Rectal smooth muscle tissue (tissue), 1 donor: ENCODE data around the gene CSNK1G1.
"Not testable (repeated sequence)": the region's sequence is repeated elsewhere in the genome, so short reads cannot be mapped to it uniquely, and the experiment has no call there.

Experiments used
- H3K27ac ChIP-seq: one replicate; pipeline ENCODE4 v1.7.0; 2013; ENCODE audit warnings: low read depth, low read length, inconsistent platforms
- H3K27me3 ChIP-seq: one replicate; pipeline ENCODE4 v1.7.0; 2013; ENCODE audit warnings: low read length; ENCODE audit not compliant: control insufficient read depth, insufficient read depth
- H3K36me3 ChIP-seq: one replicate; pipeline ENCODE4 v1.7.0; 2013; ENCODE audit warnings: low read length; ENCODE audit not compliant: control insufficient read depth, insufficient read depth
- H3K4me1 ChIP-seq: one replicate; pipeline ENCODE4 v1.7.0; 2013; ENCODE audit warnings: low read length; ENCODE audit not compliant: control insufficient read depth, insufficient read depth
- H3K4me3 ChIP-seq: one replicate; pipeline ENCODE4 v1.7.0; 2013; ENCODE audit warnings: low read length
- H3K9ac ChIP-seq: one replicate; pipeline ENCODE4 v1.7.0; 2013; ENCODE audit warnings: low read length

CSNK1G1 gene

DNA sequence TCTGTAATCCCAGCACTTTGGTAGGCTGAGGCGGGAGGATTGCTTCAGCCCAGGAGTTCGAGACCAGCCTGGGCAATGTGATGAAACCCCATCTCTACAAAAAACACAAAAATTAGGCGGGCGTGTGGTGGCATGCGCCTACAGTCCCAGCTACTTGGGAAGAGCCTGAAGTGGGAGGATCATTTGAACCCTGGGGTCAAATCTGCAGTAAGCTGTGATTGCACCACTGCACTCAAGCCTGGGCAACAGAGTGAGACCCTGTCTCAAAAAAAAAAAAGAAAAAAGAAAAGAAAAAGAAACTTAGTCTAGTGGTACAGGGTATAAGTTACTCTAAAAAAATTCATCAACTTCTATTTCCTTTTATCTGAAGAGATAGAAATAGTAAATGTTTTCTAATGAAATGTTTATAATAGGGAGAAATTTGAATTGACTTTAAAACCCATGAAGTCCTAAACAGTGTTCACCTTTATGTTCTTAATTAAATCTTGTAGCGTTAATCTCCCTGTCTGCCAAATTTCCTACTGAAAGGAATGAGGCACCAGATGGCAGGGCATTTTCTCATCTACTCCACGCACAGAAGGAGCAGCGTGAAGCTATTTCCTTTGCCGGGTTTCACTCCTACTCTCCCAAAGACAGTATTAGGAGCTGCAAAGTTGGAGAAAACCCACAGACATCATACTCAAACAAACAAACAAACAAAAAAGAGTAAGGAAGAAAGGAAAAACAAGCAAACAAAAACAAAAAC is 23.4 kb upstream of the CSNK1G1 start:
- H3K36me3 ChIP-seq: no peaks in the 10 kb centered on the region
- no peaks in the 10 kb centered on the region for H3K4me1 ChIP-seq
- H3K9ac ChIP-seq: no peak overlapping the region
- no peak overlapping the region for H3K27ac ChIP-seq
- no peaks in the 10 kb centered on the region for H3K27me3 ChIP-seq
- H3K4me3 ChIP-seq: no peak overlapping the region

- no peak overlapping the region for H3K9ac ChIP-seq
Measured at GRCh38 chr15:64373360-64373759, 17.4 kb upstream of the CSNK1G1 start.

DNA sequence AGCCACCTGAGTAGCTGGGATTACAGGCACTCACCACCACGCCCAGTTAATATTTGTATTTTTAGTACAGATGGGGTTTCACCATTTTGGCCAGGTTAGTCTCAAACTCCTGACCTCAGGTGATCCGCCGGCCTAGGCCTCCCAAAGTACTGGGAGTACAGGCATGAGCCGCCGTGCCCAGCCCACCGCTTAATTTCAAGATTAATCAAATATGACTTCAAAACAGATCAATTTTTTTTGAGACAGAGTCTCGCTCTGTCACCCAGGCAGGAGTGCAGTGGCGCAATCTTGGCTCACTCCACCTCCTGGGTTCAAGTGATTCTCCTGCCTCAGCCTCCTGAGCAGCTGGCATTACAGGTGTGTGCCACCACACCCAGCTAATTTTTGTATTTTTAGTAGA is 15.4 kb upstream of the CSNK1G1 start:
- not testable (repeated sequence) for H3K36me3 ChIP-seq, H3K27ac ChIP-seq, H3K4me1 ChIP-seq

More at GRCh38 chr15:64373360-64373759, 17.4 kb upstream of the CSNK1G1 start:
- Histone ChIP-seq H3K36me3 (no peaks in the 10 kb centered on the region), H3K27ac (no peak overlapping the region), H3K4me1 (no peaks in the 10 kb centered on the region), H3K27me3 (no peaks in the 10 kb centered on the region), H3K4me3 (no peak overlapping the region)

GRCh38 chr15:64369078-64369607 is 13.2 kb upstream of the CSNK1G1 start:
- Histone ChIP-seq H3K9ac (no peak overlapping the region), H3K27ac (no peak overlapping the region), H3K27me3 (no peaks in the 10 kb centered on the region), H3K4me3 (no peak overlapping the region), H3K4me1 (no peaks in the 10 kb centered on the region), H3K36me3 (no peaks in the 10 kb centered on the region)

More for the DNA sequence above, 15.4 kb upstream of the CSNK1G1 start:
- not testable (repeated sequence) for H3K4me3 ChIP-seq, H3K9ac ChIP-seq, H3K27me3 ChIP-seq

DNA sequence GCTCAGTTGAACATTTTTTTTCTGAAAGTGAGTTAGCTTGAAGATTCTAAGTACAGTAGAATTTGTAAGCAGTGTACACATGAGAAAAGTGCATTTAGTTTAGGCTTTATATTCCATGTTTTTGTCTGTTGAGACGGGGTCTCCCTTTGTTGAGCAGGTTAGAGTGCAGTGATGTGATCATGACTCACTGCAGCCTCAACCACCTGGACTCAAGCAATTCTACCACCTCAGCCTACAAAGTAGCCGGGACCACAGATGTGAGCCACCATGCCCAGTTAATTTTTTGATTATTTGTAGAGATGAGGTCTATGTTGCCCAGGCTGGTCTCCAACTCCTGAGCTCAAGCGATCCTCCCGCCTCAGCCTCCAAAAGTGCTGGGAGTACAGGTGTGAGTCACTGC is 5.3 kb upstream of the CSNK1G1 start:
- Histone ChIP-seq H3K36me3 (no peaks in the 10 kb centered on the region), H3K4me3 (no peak overlapping the region), H3K9ac (no peak overlapping the region), H3K27ac (no peak overlapping the region), H3K4me1 (peaks cover 4% of the 10 kb centered on the region), H3K27me3 (no peaks in the 10 kb centered on the region)

DNA sequence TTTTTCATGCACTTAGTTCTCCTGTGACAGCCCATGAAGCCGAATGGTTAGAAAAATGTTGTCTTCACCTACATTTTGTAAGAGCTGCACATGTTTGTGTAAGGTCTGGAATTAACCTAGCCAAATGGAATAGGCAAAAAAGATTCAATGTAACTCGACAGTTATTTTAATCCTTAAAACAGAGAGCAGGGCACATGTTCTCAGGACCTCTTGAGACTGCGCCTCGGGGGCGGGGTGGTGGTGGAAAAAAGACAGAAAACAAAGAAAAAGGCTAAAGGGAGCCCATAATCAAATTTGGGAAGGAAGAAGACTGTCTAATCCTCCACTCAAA is 702 bp upstream of the CSNK1G1 start:
- no peak overlapping the region for H3K9ac ChIP-seq
- H3K36me3 ChIP-seq: no peaks in the 10 kb centered on the region
- peak overlapping the region; percentile 89 for H3K4me3 ChIP-seq
- no peaks in the 10 kb centered on the region for H3K27me3 ChIP-seq
- peaks cover 11% of the 10 kb centered on the region for H3K4me1 ChIP-seq
- H3K27ac ChIP-seq: peak overlapping the region; percentile 44

- Histone ChIP-seq H3K9ac (peak overlapping the region; percentile 2), H3K4me3 (peak overlapping the region; percentile 89), H3K27me3 (no peaks in the 10 kb centered on the region), H3K36me3 (no peaks in the 10 kb centered on the region), H3K4me1 (peaks cover 11% of the 10 kb centered on the region), H3K27ac (peak overlapping the region; percentile 64)
Measured at GRCh38 chr15:64355348-64355943, 527 bp downstream of the CSNK1G1 start.

GRCh38 chr15:64354688-64355344 is 1.2 kb downstream of the CSNK1G1 start:
- no peaks in the 10 kb centered on the region for H3K36me3 ChIP-seq
- peak overlapping the region; percentile 89 for H3K4me3 ChIP-seq
- no peak overlapping the region for H3K27ac ChIP-seq
- no peak overlapping the region for H3K9ac ChIP-seq
- H3K27me3 ChIP-seq: no peaks in the 10 kb centered on the region
- peaks cover 11% of the 10 kb centered on the region for H3K4me1 ChIP-seq

DNA sequence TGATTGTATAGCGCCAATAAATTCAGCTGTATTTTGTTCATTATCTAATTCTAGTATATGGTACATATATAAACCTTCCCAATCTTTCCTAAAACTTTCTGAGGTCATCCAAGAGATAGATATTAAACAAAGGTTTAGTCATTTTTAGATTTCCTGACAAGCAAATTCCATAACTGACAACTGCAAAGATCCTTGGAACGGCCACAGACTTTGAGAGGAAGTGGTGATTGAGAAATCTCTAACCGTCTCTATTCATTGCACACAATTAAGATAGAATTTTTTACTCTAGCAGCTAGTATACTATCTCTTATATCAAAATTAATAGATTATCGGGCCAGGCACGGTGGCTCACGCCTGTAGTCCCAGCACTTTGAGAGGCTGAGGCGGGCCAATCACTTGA is 4.7 kb downstream of the CSNK1G1 start:
- Histone ChIP-seq H3K27ac (no peak overlapping the region), H3K9ac (no peak overlapping the region), H3K27me3 (no peaks in the 10 kb centered on the region)

DNA sequence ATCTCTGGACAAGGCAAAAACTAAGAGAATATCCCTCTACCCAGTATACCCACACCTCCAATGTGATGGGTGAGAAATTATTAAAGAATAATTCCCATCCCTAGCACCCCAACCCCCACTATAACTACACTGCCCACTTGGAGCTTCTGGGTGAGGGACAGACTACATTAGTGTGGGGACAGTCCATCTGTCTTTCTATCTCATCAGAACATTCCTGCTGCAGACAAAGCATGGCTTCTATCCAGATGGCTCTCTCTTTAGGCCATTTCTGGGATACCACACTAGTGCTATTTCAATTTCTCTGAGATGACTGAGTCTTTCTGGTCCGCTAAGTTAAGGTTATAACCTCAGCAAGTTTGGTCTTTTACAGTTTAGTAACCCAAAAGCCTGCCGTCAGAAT is 6.6 kb downstream of the CSNK1G1 start:
- no peak overlapping the region for H3K4me3 ChIP-seq
- H3K4me1 ChIP-seq: peaks cover under 1% of the 10 kb centered on the region
- H3K9ac ChIP-seq: no peak overlapping the region
- no peaks in the 10 kb centered on the region for H3K27me3 ChIP-seq
- no peaks in the 10 kb centered on the region for H3K36me3 ChIP-seq
- H3K27ac ChIP-seq: no peak overlapping the region

More for the DNA sequence above, 4.7 kb downstream of the CSNK1G1 start:
- no peaks in the 10 kb centered on the region for H3K36me3 ChIP-seq
- H3K4me1 ChIP-seq: peaks cover 8% of the 10 kb centered on the region
- no peak overlapping the region for H3K4me3 ChIP-seq

GRCh38 chr15:64348455-64348854 is 7.5 kb downstream of the CSNK1G1 start:
- Histone ChIP-seq H3K4me3 (no peak overlapping the region), H3K27ac (no peak overlapping the region), H3K36me3 (no peaks in the 10 kb centered on the region), H3K27me3 (no peaks in the 10 kb centered on the region), H3K9ac (no peak overlapping the region), H3K4me1 (no peaks in the 10 kb centered on the region)

- H3K4me3 ChIP-seq, H3K27ac ChIP-seq, H3K36me3 ChIP-seq, H3K27me3 ChIP-seq, H3K4me1 ChIP-seq, H3K9ac ChIP-seq: not testable (repeated sequence)
Measured at GRCh38 chr15:64346242-64346641, 9.7 kb downstream of the CSNK1G1 start.
